GM19239 (cell line): Measurements from ENCODE around the gene METTL26.

Experiments
- DNase-seq: peaks from one replicate; pipeline ENCODE4 v3.0.0; 2011; ENCODE audit warnings: low spot score; ENCODE audit not compliant: insufficient read length
- FAIRE-seq: peaks from 2 replicates; lab custom pipeline; 2011; peaks lifted over from hg19 to GRCh38; lab: Jason Lieb, UNC

Gene METTL26

GRCh38 chr16:641326-642188, 5.5 kb upstream of the METTL26 start, which contains the start of gene MCRIP2:
TSS of gene MCRIP2 (plus strand) at chr16:641828. CDS start at chr16:641992, 164 bp downstream.
- FAIRE-seq: peak; percentile 78
- peak; percentile 88 for DNase-seq

DNA sequence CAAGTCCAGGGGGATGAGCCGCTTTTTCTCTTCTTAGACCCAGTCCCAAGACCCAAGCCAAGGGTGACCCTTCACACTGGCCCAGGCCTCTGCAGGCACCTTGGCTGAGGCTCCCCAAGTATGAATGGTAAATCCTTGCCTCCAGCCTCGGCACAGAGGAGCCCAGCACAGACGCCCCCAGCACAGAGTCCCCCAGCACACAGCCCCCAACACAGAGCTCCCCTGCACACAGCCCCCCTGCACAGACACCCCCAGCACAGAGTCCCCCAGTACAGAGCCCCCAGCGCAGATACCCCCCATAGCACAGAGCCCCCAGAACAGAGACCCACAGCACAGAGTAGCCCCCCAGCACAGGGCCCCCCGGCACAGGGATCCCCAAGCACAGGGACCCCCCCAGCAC, 4.5 kb upstream of the METTL26 start:
- DNase-seq: no peak
- no peak for FAIRE-seq

DNA sequence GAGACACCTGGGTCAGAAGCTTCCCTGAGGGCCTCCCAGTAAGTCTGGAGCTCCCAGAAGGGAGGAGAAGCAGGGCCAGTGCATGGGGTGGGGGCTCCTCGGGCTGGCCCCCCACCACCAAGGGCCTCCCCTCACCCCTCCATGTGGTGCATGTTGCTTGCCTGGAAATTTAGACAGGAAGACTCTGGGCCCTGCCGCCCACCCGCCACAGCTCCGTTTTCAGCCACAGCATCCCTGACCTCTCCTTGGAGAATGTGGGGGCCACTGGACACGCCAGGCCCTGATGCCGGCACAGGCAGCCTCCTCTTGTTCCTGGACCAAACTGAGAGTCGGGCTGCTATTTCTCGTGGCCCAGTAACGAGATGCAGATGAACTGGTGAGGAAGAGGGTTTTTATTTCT, 2.7 kb upstream of the METTL26 start:
- DNase-seq (no peak), FAIRE-seq (no peak)

DNA sequence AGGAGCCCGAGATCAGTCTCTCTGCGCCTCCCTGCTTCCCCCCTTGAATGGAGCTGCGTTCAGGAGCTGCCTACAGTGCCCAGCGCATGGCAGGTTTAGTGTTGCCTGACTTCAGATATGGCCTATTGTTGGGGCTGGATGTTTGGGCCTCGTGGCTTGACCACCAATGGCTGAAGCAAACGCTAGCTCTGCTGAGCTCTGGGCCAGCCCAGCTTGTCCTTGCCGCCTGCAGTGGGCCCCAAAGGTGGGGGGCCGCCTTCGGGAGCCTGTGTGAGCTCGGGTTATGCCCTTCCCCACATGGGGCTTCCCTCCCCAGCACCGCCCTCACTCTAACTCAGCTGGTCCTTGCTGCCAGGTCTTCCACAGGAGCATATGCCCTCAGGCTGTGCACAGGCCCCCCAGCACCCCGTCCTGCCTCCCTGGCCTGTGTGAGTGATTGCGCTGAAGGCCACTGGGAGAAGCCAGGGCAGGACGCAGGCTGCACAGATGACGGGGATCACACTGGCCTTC, 2.0 kb upstream of the METTL26 start:
- FAIRE-seq: no peak
- DNase-seq: no peak

DNA sequence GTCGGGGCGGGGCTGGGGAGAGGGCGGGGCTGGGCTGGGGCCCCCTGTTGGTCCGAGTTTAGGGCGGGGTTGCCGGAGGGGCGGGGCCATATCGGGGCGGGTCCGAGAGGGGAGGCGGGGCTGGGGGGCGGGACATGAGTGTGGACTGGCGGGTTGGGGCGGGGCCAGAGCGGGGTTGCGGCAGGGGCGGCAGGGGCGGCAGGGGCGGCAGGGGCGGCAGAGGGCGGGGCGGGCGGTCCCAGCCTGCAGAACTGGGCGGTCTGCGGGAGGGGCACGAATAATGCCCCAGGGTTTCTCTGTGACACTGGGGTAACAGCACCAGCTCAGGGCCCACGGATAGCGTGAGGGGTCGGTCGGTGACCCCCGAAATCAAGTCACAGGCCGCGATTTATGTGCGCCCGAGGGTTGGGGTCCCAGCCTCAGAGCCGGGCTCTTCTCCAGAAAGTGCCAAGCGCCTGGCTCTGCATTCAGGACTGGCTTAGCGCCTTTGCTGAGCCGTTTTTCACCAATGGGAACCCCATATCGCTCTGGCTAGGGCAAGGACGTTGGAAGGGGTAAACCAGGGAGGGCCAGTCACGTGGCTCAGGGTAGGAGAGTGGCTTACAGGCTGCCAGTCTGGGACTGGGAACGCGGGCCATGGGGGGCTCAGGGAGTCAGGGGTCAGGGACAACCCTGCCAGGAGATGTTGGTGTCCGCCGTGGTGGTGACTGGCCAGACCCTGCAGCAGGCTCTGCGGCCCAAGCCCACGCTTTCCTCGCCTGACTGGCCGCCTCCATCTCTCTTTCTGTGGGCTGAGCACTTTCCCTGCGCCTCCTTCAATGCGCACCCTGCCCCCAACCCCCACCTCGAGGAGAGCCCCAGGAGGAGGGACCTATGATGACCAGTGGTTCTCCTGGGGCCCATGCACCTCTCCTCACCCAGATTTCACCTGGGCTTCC, 1.2 kb upstream of the METTL26 start:
- DNase-seq: peak; percentile 98
- FAIRE-seq: no peak

DNA sequence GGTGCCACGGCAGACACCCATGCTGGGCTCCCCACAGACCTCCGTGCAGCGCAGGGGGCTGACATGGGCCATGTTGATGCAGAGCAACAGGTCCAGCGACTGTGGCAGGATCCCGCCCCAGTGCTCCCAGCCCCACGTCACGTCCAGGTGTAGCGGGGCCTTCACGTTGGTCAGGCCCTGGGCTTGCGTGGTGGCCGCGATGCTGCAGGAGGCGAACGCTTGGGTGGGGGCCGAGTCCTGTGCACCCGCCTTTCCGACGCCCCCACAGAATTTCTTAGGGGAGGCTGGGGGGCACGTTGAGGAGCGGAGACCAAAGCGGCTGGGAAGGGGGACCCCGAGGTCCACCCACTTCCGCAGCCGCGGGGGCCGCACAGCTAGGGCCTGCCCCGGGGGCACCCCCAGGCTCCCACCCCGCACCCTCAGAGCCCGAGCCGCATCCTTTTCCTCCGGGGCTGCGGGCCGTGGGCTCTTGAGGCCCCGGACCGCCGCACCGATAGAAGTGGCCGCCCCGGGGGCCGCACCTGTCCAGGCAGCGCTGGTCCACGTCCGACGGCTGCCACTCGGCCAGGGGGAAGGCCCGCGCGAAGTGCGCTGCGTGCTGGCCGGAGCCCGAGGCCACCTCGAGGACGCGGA, 416 bp downstream of the METTL26 start:
- DNase-seq: no peak
- no peak for FAIRE-seq

DNA sequence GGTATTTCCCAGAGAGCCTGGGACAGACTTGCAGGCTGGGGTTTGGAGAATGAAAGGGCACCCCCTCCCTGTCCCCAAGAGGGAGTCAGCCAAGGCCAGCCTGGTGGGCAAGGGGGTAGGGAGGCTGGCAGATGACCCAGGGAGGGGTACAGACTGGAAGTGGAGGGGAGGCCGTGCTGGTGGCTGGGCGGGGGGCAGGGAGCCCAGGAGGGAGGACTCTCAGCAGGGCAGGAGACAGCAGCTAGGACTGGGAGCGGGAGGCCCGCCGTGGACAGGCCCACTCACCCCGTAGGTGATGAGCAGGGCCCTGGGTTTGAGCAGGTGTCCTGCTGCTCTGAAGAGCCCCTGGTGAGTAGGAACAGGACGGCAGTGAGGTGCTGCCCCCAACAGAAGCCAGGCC, 1.1 kb downstream of the METTL26 start:
- FAIRE-seq (no peak), DNase-seq (no peak)

DNA sequence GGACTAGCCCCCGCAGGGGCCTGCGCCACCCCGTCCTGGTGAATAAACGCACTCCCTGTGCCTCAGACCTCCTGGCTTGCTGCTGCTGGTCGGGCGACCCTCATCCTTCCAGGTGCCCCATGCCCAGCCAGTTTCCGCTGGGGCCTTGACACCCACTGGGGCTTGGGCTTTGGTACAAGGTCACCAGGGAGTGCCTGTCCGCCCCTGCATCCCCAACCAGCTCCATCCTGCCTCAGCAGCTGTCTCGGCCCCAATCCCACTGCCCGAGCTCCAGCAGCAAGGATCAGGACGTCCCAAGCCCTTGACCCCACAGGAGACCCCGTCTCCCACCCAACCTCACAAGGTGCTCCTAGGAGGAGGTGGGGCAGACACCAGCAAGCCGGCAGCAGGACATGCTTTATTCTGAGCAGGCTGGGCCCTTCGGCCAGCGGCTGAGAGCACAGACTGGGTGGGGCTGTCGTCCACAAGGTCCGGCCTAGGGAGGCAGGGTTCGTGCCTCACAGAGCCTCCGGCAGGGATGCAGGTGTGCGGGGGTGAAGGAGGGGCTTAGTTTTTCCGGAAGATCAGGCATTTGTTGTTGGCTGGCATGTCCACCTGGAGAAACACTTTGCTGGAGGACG, 1.9 kb downstream of the METTL26 start:
- no peak for DNase-seq
- no peak for FAIRE-seq

- no peak for FAIRE-seq
- DNase-seq: no peak
Measured at GRCh38 chr16:633336-634050, 2.6 kb downstream of the METTL26 start.

DNA sequence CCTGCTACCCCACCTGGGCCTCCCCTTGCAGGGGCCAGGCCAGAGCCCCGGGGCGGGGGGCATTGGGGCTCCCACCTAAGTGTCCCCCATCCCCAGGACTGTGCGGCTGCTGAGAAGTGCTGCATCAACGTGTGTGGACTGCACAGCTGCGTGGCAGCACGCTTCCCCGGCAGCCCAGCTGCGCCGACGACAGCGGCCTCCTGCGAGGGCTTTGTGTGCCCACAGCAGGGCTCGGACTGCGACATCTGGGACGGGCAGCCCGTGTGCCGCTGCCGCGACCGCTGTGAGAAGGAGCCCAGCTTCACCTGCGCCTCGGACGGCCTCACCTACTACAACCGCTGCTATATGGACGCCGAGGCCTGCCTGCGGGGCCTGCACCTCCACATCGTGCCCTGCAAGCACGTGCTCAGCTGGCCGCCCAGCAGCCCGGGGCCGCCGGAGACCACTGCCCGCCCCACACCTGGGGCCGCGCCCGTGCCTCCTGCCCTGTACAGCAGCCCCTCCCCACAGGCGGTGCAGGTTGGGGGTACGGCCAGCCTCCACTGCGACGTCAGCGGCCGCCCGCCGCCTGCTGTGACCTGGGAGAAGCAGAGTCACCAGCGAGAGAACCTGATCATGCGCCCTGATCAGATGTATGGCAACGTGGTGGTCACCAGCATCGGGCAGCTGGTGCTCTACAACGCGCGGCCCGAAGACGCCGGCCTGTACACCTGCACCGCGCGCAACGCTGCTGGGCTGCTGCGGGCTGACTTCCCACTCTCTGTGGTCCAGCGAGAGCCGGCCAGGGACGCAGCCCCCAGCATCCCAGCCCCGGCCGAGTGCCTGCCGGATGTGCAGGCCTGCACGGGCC, 3.4 kb downstream of the METTL26 start:
- DNase-seq: no peak
- no peak for FAIRE-seq

- FAIRE-seq (no peak), DNase-seq (no peak)
Measured at GRCh38 chr16:631808-632358, 4.2 kb downstream of the METTL26 start.

- FAIRE-seq (no peak), DNase-seq (no peak)
Measured at GRCh38 chr16:630815-631405, 5.2 kb downstream of the METTL26 start, which contains the start of gene WFIKKN1. TSS of gene WFIKKN1 (plus strand) at chr16:630985. CDS start at chr16:631254, 269 bp downstream.

GRCh38 chr16:630249-630814, 5.8 kb downstream of the METTL26 start:
- FAIRE-seq (no peak), DNase-seq (no peak)

DNA sequence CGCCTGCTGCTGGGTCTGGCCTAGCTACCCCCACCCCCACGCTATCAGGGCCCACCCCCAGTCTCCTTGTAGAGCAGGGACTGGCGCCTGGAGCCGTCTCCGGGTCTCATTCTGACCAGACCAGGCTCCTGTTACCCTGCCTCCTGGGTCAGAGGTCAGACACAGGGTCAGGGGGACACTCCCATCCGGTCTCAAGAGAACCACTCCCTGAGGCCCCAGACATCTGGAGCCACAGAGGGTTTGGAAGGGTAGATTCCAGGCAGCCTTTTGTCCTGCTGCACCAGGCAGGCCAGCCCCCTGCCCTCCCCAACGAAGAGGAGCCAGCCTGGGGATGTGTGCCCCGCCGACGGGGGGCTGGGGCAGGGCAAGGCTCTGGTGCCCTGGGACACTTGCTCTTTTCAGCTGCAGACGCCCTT, 6.3 kb downstream of the METTL26 start:
- FAIRE-seq (no peak), DNase-seq (no peak)

DNA sequence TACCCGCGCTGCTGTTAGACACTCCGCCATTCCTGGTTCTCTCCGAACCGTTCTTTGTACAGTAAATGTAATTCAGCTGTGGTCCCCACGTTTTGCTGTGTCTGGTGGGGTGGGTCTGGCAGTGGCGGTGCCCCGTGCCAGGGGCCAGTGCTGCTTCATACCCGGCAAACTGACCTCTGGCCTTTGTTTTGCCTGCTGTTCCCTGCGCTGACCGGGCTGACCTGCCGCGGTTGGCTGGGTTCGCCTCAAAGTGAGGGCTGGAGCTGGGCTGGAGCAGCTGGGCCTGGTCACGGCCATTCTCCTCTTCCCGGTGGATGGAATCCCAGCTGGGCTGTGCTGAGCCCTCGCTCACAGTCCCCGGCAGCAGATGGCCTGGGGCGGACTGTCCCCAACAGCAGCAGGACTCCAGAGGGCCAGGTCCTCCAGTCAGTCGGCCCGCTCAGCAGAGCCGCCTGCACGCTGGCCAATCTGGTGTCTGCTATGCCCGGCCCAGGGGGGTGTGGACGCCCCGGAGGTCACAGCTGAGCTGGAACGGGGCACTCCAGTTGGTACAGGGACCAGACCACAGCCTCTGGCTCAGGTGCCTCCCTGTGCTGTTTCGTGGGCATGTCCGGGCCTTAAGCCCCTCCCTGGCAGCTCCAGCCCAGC, 6.8 kb downstream of the METTL26 start:
- no peak for DNase-seq

GRCh38 chr16:628321-629061, 7.6 kb downstream of the METTL26 start:
- FAIRE-seq (no peak), DNase-seq (no peak)

More for the DNA sequence above, 6.8 kb downstream of the METTL26 start:
- no peak for FAIRE-seq
